PFSK-1 (cell line): ENCODE measurements around the gene NYNRIN.

Experiments used
- FOXP2 ChIP-seq: optimal IDR thresholded peaks from 2 replicates; pipeline ENCODE3; 2011; ENCODE audit warnings: borderline replicate concordance, control low read depth, inconsistent platforms; ENCODE audit not compliant: insufficient read depth; ENCODE audit errors: extremely low read length, extremely low read depth
- POLR2AphosphoS5 ChIP-seq: IDR thresholded peaks from 2 replicates; pipeline ENCODE4 v1.6.1; 2012; ENCODE audit warnings: low read depth, mild to moderate bottlenecking, control low read depth, low read length, moderate library complexity
- SIN3A ChIP-seq: IDR thresholded peaks from 2 replicates; pipeline ENCODE4 v1.6.1; 2012; ENCODE audit warnings: mild to moderate bottlenecking, low read length, moderate library complexity, borderline replicate concordance; ENCODE audit not compliant: insufficient read depth
- TAF1 ChIP-seq: IDR thresholded peaks from 2 replicates; pipeline ENCODE4 v1.6.1; 2012; ENCODE audit warnings: low read length, control low read depth, borderline replicate concordance; ENCODE audit not compliant: insufficient read depth
- TF ChIP-seq, protein P1 (sequence below), 2 experiments: IDR thresholded peaks; 2 replicates each; pipeline versions ENCODE4 v1.6.1 to v1.8.0; 2011 to 2012; ENCODE audit warnings: low read depth in 2 of 2, low read length in 2 of 2, control low read depth in 1 of 2, inconsistent platforms in 1 of 2, mild to moderate bottlenecking in 1 of 2, moderate library complexity in 1 of 2; ENCODE audit not compliant: insufficient read depth in 1 of 2

NYNRIN gene

DNA sequence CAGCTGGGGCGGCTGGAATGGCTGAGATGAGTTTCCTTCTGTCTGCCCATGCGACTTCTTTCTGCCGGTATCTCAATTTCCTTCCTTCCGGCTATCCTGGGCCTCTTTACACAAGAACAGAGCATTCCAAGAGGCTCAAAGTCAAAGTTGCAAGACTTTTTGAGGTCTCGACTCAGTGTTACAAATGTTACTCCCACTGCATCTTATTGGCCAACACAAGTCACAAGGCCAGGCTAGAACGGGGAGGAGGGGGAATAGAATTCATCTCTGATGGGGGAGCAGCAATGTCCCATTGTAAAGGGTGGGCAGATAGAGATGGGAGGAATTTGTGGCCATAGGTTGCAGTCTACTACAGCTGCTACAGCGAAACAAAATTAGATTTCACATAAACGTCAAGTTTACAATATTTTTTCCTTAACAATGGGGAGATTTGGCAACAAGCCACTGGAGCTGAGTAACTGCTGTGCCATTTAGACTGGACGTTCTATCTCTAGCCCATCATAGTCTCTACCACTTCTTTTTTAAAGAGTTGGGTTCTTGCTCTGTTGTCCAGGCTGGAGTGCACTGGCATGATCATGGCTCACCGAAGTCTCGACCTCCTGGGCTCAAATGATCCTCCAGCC lies 9.5 kb upstream of the NYNRIN start:
- TF ChIP-seq POLR2AphosphoS5 (peak; percentile 35; the same call in 1 of the 2 replicates), SIN3A (no peak)

DNA sequence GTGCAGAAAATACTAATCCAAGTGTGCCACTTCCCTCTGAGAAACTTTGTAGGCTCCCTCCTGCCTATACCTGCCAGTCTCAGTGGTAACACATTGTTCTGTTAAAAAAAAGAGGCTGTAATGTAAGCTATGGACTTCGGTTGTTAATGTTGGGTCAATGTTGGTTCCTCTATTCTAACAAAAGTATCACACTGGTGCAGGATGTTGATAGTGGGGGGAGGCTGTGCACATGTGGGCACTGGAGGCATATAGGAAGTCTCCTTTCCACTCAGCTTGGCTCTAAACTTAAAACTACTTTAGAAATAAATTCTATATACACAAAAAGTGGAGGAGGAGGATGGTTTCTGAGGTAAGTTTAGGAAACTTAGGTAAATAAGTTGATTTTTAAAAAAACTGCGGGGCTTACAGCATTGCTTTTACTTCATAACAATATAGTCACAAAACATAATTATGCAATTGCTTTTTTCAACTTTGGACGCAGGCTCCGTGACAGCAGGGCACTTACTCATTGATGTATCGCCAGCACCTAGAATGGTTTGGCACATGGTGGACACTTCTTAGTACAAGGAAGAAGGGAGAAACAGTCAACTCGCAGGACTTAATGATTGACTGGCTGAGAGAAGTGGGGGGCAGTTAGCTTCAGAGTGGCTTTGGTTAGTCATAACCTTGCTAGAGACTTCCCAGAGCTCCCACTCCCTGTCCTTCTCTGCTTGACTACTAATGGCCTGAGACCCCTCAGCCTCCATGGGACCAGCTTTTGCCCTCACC lies 7.9 kb upstream of the NYNRIN start:
- TF ChIP-seq FOXP2 (no peak), TAF1 (no peak), SIN3A (no peak), POLR2AphosphoS5 (no peak)
- TF ChIP-seq, protein P1, sequence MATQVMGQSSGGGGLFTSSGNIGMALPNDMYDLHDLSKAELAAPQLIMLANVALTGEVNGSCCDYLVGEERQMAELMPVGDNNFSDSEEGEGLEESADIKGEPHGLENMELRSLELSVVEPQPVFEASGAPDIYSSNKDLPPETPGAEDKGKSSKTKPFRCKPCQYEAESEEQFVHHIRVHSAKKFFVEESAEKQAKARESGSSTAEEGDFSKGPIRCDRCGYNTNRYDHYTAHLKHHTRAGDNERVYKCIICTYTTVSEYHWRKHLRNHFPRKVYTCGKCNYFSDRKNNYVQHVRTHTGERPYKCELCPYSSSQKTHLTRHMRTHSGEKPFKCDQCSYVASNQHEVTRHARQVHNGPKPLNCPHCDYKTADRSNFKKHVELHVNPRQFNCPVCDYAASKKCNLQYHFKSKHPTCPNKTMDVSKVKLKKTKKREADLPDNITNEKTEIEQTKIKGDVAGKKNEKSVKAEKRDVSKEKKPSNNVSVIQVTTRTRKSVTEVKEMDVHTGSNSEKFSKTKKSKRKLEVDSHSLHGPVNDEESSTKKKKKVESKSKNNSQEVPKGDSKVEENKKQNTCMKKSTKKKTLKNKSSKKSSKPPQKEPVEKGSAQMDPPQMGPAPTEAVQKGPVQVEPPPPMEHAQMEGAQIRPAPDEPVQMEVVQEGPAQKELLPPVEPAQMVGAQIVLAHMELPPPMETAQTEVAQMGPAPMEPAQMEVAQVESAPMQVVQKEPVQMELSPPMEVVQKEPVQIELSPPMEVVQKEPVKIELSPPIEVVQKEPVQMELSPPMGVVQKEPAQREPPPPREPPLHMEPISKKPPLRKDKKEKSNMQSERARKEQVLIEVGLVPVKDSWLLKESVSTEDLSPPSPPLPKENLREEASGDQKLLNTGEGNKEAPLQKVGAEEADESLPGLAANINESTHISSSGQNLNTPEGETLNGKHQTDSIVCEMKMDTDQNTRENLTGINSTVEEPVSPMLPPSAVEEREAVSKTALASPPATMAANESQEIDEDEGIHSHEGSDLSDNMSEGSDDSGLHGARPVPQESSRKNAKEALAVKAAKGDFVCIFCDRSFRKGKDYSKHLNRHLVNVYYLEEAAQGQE (IDR thresholded peaks at IDR 0.05; ENCODE audit: insufficient read depth in 1 of 2, low read depth in 2 of 2, low read length in 2 of 2): no peak

DNA sequence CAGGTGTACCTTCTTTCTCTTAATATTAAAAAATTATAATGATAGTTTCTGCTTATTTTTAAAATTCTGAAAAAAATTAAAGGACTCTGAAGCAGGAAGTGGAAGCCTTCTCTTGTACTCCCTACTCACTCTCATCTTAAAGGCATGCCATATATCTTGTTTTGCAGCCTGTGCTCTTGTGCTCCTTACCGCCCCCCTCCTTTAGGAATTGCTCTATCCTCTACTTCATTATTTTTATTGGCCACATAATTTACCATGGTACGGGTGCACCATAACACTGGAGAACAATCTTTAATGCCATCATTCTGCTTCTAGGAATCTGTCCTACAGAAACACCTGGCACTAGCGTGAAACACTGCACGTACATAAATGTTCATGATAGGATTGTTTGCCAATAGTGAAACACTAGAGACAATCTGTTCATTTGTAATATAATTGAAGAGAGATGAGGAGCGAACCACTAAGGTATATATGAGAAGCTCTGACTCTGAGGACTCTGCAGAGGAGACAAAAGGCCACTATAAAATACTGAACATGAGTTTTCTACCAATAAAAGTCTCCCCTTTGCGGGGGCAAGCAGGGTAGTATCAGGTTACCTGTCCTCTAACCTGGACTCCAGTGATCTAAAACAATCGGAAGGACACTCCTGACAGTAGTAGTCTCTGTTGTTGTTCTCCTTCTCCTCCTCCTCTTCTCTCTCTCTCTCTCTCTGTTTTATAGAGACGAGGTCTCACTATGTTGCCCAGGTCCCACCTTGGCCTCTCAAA lies 6.3 kb upstream of the NYNRIN start:
- TF ChIP-seq TAF1: no peak
- no peak for TF ChIP-seq POLR2AphosphoS5
- TF ChIP-seq, protein P1 (IDR thresholded peaks at IDR 0.05; ENCODE audit: insufficient read depth in 1 of 2, low read depth in 2 of 2, low read length in 2 of 2): no peak
- TF ChIP-seq FOXP2: no peak
- no peak for TF ChIP-seq SIN3A

DNA sequence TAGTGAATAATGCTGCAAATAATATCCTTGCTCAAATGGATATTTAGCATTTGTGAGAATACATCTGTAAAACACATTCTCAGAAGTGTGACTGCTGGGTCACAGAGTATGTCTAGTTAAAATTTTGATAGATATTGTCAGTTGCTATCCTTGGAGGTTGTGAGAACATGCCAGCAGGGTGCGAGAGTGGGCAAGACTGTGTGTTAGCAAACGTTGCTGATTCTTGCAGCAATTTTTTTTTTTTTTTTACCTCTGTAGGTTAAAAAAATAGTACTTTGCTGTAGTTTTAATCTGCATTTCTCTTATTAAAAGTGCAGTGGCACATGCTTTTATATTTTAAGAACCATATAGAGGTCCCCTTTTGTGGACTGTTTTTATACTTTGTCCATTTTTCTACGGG lies 4.5 kb upstream of the NYNRIN start:
- TF ChIP-seq FOXP2 (no peak), POLR2AphosphoS5 (no peak), TAF1 (no peak), SIN3A (no peak)
- TF ChIP-seq, protein P1 (IDR thresholded peaks at IDR 0.05; ENCODE audit: insufficient read depth in 1 of 2, low read depth in 2 of 2, low read length in 2 of 2): no peak

DNA sequence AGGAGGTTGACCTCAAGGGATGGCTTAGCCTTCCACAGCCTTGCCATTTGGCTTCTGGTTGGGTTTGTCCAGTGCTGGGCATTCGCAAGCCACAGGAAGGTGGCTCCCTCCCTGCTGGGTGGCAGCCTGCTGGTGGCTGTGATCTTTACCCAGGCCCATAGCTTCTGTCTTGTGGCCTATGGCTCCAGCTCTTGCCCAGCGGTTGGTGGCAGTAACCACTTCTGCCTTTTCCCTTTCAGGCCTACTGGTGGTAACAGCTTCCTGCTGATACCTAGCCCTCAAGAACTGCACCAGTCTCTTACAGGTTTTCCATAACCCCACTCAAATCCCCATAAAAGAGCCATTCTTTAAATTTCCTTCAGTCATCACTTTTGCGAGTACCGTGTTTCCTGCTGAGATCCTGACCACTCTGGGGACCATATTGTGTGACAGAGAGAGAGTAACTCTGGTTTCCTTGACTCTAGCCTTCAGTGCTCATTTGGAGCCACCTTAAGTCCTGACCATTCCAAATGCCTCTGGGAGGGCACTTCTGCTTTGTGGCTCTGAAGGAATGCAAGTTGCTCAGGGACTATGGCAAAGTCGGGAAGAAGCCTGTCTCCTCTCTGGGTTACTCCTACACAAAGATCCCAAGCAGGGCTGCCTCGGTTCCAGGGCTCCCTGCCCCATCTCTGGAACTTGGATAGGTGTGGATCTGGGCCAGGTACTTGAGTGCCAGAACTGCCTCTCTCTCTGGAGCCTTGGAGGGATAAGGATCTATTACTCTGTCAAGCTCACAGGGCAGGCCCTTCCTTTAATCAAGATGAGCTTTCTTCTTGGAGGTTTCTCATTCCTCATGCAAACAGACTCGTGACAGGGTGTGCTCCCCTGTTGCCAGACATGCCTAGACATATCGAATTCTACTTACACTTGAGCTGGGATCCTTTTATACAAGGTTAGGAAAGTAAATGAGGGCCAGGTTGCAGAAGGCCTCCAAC lies 2.9 kb upstream of the NYNRIN start:
- TF ChIP-seq SIN3A: no peak
